Urinary bladder (tissue), 4 donors: ENCODE measurements around the gene APP. TPM values are rescaled to one million over a fixed set of nuclear protein-coding genes. Genes with fewer than 3 reads are reported as not detected.

Source experiments
- DNase-seq: peaks from one replicate; pipeline ENCODE4 v3.0.0-alpha.2; 2015; ENCODE audit errors: extremely low spot score
- H3K27ac ChIP-seq: one replicate; pipeline ENCODE4 v1.5.1; 2013; ENCODE audit warnings: low read depth, mild to moderate bottlenecking, moderate library complexity
- H3K36me3 ChIP-seq: one replicate; pipeline ENCODE4 v1.6.1; 2013; ENCODE audit warnings: mild to moderate bottlenecking, moderate library complexity; ENCODE audit not compliant: insufficient read depth
- H3K4me1 ChIP-seq: one replicate; pipeline ENCODE4 v1.6.1; 2013; ENCODE audit warnings: mild to moderate bottlenecking, moderate library complexity; ENCODE audit not compliant: insufficient read depth
- H3K4me3 ChIP-seq: one replicate; pipeline ENCODE4 v1.5.1; 2013; ENCODE audit warnings: low read depth, low read length
- WGBS: extraction: QIAGEN DNeasy Blood & Tissue Kit; methylation state at CpG from one replicate; pipeline ENCODE4 v1.1.7; 2013; 5-methylcytosine and 5-hydroxymethylcytosine counted together
- polyA plus RNA-seq: library from polyadenylated mRNA; stranded (reverse); fragments of 200-250 nt; gene quantifications from one replicate; pipeline ENCODE4 v1.2.3, GENCODE V29; 2013
- total RNA-seq: library from RNA; depleted of rRNA; stranded (reverse); fragments of >200 nt; gene quantifications from one replicate; pipeline ENCODE4 v1.2.3, GENCODE V29; 2014
- donor health status: healthy with polysubstance abuse.
- donor health status: healthy.

Gene APP
- total and polyA plus RNA-seq, 2 donors = 269 to 469 TPM

DNA sequence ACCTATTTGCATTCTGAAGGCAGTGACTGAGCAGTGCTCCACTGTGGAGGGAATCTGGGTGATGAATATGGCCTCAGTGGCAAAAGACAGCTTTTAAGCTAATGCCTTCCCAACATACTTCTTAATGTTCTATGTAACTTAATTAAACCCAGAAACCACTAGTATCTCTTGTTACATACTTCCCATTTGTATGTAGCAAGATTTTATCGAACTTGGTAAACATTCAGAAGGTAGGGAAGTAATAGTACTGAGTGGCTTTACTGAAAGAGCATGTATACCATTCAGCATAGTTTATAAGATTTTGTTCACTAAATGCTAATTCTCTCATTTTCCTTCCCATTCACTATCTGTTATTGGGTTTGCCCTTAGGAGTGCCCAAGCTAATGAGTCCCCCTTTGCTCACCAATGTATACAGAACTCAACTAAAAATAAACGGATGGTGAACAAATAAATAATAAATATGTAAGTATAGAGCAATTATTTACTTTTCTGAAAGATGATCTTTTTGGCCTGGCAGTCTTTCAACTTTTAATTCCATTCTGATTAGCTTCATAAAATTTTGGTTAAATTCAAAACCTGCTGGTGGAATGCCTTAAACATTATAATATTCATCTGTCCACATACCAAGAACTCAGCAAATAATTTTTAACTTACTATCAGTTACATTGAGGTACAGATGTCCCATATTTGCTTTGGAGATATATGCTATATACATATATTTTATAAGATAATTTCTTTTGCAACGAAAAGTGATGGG is 204.4 kb downstream of the APP start:
- no peaks in the 10 kb centered on the region for H3K36me3 ChIP-seq
- H3K4me1 ChIP-seq = no peaks in the 10 kb centered on the region
- H3K27ac ChIP-seq = no peak overlapping the region
- no peak for DNase-seq
- no peak overlapping the region for H3K4me3 ChIP-seq
- 80% methylated on average over 3 of the region's 3 CpGs for WGBS

DNA sequence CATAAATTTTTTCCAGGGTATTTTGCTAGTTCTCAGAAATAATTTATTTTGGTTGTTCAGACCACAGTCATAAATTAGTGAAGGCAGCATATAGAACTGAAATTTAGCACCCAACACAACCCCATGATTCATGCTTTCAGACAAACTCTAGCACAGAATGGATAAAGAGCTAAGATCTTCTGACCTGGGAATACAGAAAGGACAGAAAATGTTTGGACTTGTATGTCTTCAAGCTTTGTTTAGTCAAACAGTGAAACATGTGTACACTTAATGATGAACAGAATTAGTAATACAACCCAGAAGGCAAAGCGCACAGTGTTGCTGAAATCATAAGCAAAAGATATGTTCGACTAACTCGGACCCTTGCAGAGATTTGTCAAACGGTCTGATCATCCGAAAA is 205.6 kb downstream of the APP start:
- 95% methylated on average over 5 of the region's 5 CpGs for WGBS
- Histone ChIP-seq H3K36me3 (no peaks in the 10 kb centered on the region), H3K4me1 (no peaks in the 10 kb centered on the region), H3K27ac (no peak overlapping the region), H3K4me3 (no peak overlapping the region)
- DNase-seq = no peak

DNA sequence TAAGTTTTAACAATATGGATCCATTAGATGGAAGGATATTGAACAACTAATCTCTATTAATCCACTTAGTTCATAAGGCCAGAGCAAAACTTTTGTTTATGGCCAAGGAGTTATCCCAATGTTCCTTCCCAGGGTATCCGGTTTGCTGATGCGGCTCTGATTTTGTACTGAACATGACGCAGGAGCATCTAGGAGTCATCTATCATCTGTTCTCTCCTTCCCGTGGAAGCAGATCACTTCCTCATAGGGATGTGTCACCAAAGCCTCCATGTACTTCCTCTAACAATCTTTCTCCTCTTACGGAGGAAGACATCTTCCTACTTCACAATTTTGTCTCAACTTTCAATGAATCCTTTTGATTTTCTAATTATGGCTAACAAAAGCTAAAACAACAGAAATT is 206.6 kb downstream of the APP start:
- WGBS = 84% methylated on average over 5 of the region's 5 CpGs
- no peak overlapping the region for H3K27ac ChIP-seq

DNA sequence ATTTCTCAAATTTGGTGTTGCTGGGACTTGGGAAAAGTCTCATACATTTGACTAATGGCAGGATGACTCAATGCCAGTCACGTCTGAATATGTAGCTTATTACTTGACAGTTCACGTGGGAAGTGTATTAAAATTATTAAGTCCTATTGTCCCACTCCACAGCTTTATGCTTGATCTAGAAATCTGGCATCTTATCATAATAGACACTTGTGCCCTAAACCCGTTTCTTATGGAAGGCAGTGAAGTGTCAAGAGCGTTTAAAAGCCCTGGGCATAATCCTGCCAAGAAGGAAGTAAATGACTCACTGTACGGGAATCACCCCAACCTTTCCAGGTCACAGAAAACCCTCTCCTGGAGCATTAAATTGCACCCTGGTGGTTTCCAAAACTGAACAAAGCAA is 207.4 kb downstream of the APP start:
- H3K27ac ChIP-seq = no peak overlapping the region

More for the DNA sequence above, 206.6 kb downstream of the APP start:
- no peaks in the 10 kb centered on the region for H3K4me1 ChIP-seq
- no peak overlapping the region for H3K4me3 ChIP-seq
- no peak for DNase-seq
- no peaks in the 10 kb centered on the region for H3K36me3 ChIP-seq

DNA sequence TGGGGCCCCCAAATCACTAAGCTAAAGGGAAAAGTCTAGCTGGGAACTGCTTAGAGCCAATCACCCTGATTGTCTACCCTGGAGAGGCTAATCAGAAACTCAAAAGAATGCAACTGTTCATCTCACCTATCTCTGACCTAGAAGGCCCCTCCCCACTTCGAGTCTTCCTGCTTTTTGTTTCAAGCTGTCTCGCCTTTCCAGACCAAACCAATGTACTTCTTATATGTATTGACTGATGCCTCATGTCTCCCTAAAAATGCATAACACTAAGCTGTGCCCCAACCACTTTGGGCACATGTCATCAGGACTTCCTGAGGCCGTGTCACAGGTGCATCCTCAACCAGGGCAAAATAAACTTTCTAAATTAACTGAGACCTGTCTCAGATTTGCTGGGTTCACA is 209.5 kb downstream of the APP start:
- Histone ChIP-seq H3K4me1 (no peaks in the 10 kb centered on the region), H3K4me3 (no peak overlapping the region), H3K27ac (no peak overlapping the region), H3K36me3 (no peaks in the 10 kb centered on the region)
- DNase-seq = no peak
- WGBS = 64% methylated on average over 3 of the region's 3 CpGs

More for the DNA sequence above, 207.4 kb downstream of the APP start:
- DNase-seq = no peak
- no peaks in the 10 kb centered on the region for H3K36me3 ChIP-seq
- WGBS = 75% methylated on average over 5 of the region's 5 CpGs
- H3K4me3 ChIP-seq = no peak overlapping the region
- no peaks in the 10 kb centered on the region for H3K4me1 ChIP-seq

DNA sequence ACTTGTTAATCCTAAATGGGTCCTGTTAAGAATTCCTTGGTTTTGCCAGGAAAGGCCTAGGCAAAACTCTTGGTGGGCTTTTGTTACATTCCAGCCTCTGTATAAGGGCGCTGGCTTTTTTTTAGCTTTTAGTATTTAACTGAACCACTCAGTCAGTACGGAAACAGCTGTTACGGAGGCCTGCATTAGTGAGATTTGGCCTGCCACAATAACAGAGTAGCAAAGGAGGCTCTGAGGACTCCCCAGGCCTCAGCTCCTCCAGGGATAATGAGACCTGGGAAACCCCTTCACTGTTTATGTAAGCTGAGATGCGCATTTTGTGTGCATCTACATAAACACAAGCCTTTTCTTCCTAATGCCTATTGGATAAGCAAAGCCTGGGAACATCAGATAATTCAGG is 210.2 kb downstream of the APP start:
- no peak for DNase-seq
- Histone ChIP-seq H3K27ac (peak overlapping the region; percentile 32), H3K4me3 (no peak overlapping the region), H3K4me1 (no peaks in the 10 kb centered on the region), H3K36me3 (no peaks in the 10 kb centered on the region)
- WGBS = 58% methylated on average over 4 of the region's 4 CpGs

DNA sequence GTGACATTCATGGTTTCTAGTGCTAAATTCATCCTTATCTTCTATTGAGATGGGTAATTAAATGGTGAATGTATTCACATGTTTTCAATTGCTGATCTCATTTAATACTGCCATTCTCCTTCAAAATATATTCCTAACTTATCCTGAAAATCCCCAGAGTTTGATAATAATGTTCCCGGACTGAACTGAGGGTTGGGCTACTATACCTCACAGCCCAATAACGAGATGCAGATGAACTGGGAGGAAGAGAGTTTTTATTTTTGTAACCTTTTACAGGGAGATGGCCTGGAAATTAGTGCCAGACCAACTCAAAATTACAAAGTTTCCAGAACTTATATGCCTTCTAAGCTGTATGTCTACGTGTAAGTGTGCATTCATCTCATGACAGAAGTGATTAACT is 210.8 kb downstream of the APP start:
- DNase-seq = no peak
- Histone ChIP-seq H3K4me3 (no peak overlapping the region), H3K36me3 (no peaks in the 10 kb centered on the region), H3K27ac (no peak overlapping the region), H3K4me1 (no peaks in the 10 kb centered on the region)
- WGBS = 65% methylated on average over 3 of the region's 3 CpGs

DNA sequence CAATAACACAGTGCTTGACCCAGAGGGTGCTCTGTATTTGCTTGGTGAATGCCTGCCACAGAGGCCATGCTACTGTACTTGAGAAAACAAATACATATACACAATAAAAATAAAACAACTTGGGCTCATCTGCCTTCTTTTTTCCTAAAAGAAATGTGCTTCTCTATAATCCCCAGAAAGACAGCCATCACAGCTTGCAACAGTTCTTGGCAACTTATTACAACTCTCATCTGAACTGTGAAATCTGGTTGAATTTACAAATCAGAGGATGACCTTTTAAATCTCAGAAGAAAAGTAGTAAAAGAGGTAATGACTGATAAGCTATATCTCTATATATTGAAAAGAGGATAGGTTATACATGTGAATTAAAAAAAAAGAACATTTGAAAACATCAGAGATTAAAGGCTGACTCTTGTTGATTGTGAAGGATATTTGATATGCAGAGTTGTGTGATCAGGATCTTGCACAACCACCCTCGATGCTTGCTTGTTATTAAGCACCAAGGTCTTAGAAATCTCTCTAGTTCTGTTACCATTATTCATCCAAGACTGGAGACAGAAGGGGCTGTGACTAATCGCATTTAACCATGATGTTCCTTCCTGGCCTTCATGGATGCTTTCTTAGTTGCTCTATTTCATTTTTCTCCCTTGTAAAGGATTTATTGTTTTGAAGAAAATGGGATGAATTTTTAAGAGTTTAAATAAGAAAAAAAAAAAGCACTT is 213.4 kb downstream of the APP start:
- Histone ChIP-seq H3K4me3 (no peak overlapping the region), H3K4me1 (no peaks in the 10 kb centered on the region), H3K36me3 (peaks cover 5% of the 10 kb centered on the region), H3K27ac (no peak overlapping the region)
- WGBS = 58% methylated on average over 2 of the region's 2 CpGs
- DNase-seq = no peak

DNA sequence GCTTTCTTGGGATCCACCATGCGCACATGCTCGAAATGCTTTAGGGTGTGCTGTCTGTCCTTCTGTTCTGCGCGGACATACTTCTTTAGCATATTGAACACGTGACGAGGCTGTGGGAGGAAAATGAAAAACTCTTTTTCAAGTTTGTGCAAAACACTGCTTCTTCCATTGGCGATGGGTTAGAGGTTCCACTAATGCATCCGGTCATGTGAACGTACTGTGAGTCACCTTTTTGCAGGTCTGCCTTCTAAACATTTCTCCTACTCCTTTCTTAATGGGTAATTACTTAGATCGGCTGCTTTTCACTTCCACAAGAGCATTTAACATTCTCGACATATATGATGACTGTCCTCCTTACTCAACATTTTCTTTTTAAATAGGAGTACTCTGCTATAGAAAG is 214.9 kb downstream of the APP start:
- DNase-seq = no peak
- WGBS = 96% methylated on average over 11 of the region's 11 CpGs
- H3K27ac ChIP-seq = no peak overlapping the region
- no peaks in the 10 kb centered on the region for H3K4me1 ChIP-seq
- H3K36me3 ChIP-seq = peaks cover 5% of the 10 kb centered on the region
- H3K4me3 ChIP-seq = no peak overlapping the region

DNA sequence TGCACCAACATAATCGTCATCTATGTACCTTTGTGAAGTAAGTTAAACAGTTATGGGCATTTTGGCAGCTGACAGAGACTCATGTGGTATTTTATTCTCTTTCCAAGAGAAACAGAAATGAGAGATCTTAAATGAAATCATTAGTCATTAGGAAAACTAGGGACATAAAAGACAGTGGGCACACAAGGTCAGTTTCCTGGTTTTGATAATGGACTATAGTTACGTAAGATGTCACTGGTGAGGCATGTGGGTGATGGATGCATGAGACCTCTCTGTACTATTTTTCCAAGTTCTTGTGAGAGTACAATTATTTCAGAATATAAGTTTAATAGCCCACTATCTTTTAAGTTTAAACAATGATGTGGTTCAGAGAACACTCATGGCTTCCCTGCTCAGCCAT is 216.9 kb downstream of the APP start:
- no peak for DNase-seq
- WGBS = 89% methylated on average over 2 of the region's 2 CpGs
- no peak overlapping the region for H3K4me3 ChIP-seq
- no peak overlapping the region for H3K27ac ChIP-seq
- no peaks in the 10 kb centered on the region for H3K4me1 ChIP-seq
- H3K36me3 ChIP-seq = peaks cover 5% of the 10 kb centered on the region

DNA sequence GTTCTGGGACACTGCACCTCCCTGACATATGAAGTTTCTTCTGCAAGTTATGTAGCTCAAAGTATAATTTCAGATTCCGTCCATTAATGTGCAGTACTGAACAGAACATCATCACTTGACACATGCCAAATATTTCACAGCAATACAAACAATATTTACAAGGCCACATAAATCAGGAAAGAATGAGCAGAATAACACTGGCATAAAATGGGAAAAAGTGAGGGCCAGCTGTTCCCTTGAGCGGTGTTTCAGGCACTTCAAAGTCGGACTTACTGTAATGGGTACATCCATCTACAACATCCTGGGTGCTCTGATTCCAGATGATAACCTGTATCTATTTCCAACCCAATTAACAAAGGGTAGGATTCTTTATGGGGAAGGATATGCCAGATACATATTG is 217.4 kb downstream of the APP start:
- no peak overlapping the region for H3K4me3 ChIP-seq
- H3K4me1 ChIP-seq = no peaks in the 10 kb centered on the region
- peaks cover 5% of the 10 kb centered on the region for H3K36me3 ChIP-seq
- WGBS = 91% methylated on average over 3 of the region's 3 CpGs
- H3K27ac ChIP-seq = no peak overlapping the region
- DNase-seq = no peak

DNA sequence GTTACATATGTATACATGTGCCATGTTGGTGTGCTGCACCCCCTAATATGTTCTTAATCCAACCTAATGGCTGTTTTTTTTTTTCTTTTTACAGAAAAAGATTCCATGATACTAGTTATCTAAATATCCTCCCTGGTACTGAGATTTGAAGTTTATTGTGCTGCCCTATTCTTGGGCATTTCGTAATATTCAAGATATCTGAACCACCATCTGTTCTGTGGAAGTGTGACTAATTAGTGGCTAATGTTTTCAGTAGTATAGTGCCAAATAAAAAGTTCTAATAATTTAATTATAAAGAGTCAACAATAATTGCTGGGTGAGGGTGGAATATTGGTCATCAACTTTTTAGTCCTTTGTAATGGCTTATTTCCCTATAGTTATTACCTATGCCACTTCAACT is 218.3 kb downstream of the APP start:
- H3K4me3 ChIP-seq = no peak overlapping the region
- 88% methylated on average over 1 of the region's 1 CpG for WGBS
- H3K27ac ChIP-seq = no peak overlapping the region
- no peaks in the 10 kb centered on the region for H3K4me1 ChIP-seq
- H3K36me3 ChIP-seq = peaks cover 5% of the 10 kb centered on the region
- DNase-seq = no peak

DNA sequence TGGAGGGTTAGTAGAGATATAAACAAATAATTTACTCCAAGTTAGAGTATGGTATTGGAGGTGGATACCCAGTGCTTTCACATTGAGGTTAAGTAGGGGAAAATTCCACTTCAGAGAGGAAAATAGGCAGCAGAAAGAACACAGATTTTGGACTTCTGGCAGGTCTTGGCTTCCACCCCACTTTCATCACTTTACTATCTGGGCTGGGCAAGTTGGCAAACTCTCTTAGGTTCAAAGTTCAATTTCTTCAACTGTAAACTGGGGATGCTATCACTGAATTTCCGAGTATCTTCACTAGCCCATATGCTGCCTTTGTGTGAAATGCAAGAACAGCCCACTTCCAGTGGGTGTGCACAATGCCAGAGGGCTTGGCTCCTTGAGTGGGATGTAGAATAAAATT is 220.9 kb downstream of the APP start:
- no peak overlapping the region for H3K27ac ChIP-seq

DNA sequence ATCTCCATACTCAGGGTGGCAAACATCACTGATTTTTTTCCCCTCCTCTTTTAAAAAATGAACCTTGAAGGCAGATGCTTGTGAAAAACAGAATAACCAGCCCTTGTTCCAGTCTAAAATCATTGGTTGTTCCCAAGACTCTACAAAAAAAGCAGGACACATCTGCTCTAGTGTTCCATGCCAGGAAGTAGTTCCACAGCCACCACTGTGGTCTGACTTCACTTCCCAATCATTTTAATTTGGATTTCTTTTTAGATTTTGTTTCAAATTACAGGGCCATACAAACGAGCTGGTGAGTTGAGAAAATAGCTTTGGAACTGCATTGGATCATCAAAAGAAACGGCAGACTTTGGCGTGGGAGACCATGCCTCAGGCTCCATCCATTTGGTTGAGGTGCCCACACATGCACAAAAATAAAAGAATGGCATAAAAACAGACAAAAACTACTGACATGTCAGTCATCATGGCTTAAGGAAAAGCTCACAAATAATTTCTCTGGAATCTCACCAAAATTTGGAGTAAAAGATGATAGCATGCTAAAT is 225.8 kb downstream of the APP start:
- H3K27ac ChIP-seq = no peak overlapping the region
- H3K4me1 ChIP-seq = no peaks in the 10 kb centered on the region
- no peak for DNase-seq
- H3K36me3 ChIP-seq = no peaks in the 10 kb centered on the region
- no peak overlapping the region for H3K4me3 ChIP-seq
- 83% methylated on average over 3 of the region's 3 CpGs for WGBS

More for the DNA sequence above, 220.9 kb downstream of the APP start:
- no peak overlapping the region for H3K4me3 ChIP-seq
- WGBS = 0% methylated on average over 1 of the region's 1 CpG
- H3K4me1 ChIP-seq = no peaks in the 10 kb centered on the region
- H3K36me3 ChIP-seq = peaks cover 5% of the 10 kb centered on the region
- DNase-seq = no peak
